ENCODE data around the gene IAPP.
"Not testable (repeated sequence)": the region's sequence is repeated elsewhere in the genome, so short reads cannot be mapped to it uniquely, and the experiment has no call there.

The IAPP gene

DNA sequence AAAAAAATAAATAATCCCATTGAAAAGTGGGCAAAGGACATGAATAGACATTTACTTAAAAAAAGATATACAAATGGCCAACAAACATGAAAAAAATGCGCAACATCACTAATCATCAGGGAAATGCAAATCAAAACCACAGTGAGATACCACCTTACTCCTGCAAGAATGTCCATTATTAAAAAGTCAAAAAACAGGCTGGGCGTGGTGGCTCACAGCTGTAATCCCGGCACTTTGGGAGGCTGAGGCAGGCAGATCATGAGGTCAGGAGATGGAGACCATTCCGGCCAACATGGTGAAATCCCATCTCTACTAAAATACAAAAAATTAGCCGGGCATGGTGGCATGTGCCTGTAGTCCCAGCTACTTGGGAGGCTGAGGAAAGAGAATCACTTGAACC, 8.6 kb downstream of the IAPP start:
- not testable (repeated sequence) for DNase-seq

DNA sequence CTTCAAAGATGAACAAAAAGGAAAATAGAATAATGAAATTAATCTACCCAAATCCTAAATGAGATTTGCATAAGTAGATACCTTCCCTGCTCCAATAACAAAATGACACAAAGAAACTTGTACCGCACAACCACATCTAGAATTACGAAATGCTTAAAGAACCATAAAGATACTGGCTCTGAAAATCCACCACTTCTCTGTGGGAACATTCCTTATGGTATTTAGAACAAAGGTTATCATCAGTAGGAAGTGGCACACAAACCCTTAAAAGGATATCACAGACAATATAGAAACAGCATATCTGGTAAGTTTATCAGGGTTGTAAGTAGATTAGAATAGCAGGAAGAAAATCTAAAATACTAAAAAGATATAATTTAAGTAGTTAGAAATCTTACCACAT, 11.6 kb downstream of the IAPP start:
- no peak for DNase-seq

GRCh38 chr12:21387174-21387573, 14.5 kb downstream of the IAPP start:
- no peak for DNase-seq

GRCh38 chr12:21392384-21392783, 19.7 kb downstream of the IAPP start:
- DNase-seq = no peak

DNA sequence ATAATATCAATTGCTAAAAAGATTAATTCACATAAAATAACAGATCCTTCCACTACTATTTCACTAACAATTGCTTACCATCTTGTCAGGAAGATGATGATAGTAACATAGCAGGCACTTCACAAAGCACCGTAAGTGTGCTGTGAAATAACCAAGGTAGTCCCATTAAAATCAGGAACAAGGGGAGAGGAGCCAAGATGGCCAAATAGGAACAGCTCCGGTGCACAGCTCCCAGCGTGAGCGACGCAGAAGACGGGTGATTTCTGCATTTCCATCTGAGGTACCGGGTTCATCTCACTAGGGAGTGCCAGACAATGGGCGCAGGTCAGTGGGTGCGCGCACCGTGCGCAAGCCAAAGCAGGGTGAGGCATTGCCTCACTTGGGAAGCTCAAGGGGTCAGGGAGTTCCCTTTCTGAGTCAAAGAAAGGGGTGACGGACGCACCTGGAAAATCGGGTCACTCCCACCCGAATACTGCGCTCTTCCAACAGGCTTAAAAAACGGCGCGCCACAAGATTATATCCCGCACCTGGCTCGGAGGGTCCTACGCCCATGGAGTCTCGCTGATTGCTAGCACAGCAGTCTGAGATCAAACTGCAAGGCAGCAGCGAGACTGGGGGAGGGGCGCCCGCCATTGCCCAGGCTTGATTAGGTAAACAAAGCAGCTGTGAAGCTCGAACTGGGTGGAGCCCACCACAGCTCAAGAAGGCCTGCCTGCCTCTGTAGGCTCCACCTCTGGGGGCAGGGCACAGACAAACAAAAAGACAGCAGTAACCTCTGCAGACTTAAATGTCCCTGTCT, 22.3 kb downstream of the IAPP start:
- DNase-seq = not testable (repeated sequence)

GRCh38 chr12:21413369-21414277, 40.9 kb downstream of the IAPP start:
- DNase-seq = no peak

- DNase-seq = no peak
These were observed 43.9 kb downstream of the IAPP start for GRCh38 chr12:21416511-21417121.

- DNase-seq = not testable (repeated sequence)
These were observed 45.7 kb downstream of the IAPP start for GRCh38 chr12:21418398-21418797.

GRCh38 chr12:21419009-21419699, 46.5 kb downstream of the IAPP start:
- DNase-seq = not testable (repeated sequence)

DNA sequence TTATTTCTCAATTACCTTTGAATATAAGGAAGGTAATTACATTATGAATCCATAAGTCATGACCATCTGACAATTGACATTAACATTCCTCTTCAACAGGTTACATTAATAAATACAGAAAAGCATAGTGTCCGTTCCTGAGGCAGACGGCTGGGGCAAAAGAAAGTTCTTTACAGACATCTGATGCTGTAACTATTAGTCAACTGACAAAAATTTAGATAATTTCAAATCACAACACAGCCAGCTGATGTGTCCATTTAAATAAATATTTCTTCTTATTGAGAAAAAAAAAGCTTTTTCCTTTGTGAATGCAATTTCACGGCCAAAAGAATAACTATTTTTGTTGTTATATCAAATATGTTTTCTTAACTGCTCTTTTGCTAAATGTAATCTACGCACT, 55.5 kb downstream of the IAPP start:
- no peak for DNase-seq
